ENCODE results near the gene STK32B.
"Not testable (repeated sequence)": the region's sequence is repeated elsewhere in the genome, so short reads cannot be mapped to it uniquely, and the experiment has no call there.

The STK32B gene

DNA sequence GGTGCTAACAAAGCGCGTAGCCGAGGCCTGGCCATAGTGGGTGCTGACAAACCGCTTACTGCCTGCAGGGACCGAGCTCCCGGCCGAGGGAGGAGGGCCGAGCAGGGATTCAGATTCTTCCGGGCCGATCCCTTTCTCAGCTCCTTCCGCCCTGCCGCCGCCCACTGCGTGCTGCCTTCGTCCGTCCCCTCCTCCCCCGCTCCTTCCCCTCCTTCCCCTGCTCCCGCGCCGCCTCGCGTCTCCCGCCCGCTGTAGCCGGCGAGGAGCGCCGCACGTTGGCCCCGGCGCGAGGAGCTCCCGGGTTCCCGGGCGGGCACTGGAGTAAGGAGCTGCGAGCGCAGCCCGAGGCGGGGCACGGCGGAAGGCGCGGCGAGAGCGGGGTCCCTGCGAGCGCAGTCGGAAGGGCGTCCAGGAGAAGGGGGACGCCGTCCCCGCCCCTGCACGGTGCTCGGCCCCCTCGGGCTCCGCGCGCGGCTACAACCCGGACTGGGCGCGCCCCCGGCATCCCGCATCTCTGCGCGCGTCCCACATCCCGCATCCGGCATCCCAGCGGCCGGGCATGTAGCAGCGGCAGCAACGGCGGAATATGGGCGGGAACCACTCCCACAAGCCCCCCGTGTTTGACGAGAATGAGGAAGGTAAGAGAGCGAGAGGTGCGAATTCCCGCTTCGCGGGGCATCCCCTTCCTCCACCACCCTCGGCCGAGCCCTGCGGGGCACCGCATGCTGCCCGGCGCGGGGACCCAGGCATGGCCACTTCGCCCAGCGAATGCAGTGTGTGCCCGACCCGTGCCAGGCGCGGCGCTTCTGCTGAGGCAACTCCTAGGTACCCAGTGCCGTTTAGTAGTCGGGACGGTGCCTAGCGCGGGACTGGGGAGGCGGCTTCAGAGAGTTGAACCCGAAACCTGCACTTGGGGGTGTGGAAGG lies at the start of gene STK32B:
TSS of gene STK32B (plus strand) at position 203 of the 926 bp plus-strand sequence.
- DNase-seq (ENCODE audit: low read depth), result no peak

GRCh38 chr4:5001641-5002040 lies 49.6 kb upstream of the STK32B start:
- not testable (repeated sequence) for DNase-seq (ENCODE audit: low read depth)

- DNase-seq (ENCODE audit: low read depth), result no peak
Measured at GRCh38 chr4:5003372-5003857, 47.9 kb upstream of the STK32B start.

GRCh38 chr4:5003918-5004317 lies 47.4 kb upstream of the STK32B start:
- no peak for DNase-seq (ENCODE audit: low read depth)

DNA sequence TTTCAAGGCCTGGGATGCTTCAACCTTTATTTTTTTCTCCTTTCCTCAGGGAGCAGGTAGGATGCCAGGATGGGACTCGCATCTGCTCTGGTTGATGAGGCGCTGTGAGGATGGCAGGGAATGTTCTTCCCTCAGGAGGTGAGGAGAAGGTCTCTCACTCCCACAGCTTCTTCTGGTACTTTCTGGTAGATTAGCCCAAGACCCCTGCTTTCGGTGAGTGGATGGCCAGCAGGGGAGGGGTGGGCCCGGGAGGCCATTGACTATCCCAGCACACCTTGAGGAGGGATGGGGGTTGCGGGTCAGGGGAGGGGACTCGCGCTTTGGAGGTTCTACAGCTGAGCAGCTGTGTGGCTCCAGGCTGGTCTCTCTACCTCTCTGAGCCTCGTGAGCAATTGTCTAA lies 46.8 kb upstream of the STK32B start:
- DNase-seq (ENCODE audit: low read depth), result no peak

DNA sequence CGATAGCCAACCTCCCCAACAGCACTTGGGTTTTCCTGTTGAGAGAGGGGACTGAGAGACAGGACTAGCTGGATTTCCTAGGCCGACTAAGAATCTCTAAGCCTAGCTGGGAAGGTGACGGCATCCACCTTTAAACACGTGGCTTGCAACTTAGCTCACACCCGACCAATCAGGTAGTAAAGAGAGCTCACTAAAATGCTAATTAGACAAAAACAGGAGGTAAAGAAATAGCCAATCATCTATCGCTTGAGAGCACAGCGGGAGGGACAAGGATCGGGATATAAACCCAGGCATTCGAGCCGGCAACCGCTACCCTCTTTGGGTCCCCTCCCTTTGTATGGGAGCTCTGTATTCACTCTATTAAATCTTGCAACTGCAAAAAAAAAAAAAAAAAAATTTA lies 44.3 kb upstream of the STK32B start:
- not testable (repeated sequence) for DNase-seq (ENCODE audit: low read depth)

DNA sequence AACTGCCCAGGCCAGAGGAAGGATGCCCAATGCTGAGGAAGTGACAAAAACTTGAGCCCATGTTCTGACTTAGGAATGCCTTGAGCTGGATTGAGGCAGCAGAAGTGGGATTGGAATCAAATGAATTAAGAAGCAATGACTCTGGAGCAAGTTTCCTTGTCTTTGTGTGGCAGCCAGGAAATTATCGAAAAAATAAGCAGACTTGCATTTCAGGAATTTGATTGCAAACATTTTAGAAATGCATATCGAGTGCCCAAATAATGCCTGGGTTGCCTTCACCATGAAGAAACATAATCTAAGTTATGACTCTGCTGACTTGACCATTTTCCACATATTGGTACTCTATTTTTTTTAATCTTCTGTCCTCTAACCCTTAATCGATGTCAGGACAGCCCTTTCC lies 41.5 kb upstream of the STK32B start:
- DNase-seq (ENCODE audit: low read depth), result no peak

GRCh38 chr4:5010984-5011383 lies 40.3 kb upstream of the STK32B start:
- no peak for DNase-seq (ENCODE audit: low read depth)

- no peak for DNase-seq (ENCODE audit: low read depth)
Measured at GRCh38 chr4:5012244-5012898, 38.9 kb upstream of the STK32B start.

GRCh38 chr4:5012958-5013357 lies 38.3 kb upstream of the STK32B start:
- DNase-seq (ENCODE audit: low read depth), result no peak

DNA sequence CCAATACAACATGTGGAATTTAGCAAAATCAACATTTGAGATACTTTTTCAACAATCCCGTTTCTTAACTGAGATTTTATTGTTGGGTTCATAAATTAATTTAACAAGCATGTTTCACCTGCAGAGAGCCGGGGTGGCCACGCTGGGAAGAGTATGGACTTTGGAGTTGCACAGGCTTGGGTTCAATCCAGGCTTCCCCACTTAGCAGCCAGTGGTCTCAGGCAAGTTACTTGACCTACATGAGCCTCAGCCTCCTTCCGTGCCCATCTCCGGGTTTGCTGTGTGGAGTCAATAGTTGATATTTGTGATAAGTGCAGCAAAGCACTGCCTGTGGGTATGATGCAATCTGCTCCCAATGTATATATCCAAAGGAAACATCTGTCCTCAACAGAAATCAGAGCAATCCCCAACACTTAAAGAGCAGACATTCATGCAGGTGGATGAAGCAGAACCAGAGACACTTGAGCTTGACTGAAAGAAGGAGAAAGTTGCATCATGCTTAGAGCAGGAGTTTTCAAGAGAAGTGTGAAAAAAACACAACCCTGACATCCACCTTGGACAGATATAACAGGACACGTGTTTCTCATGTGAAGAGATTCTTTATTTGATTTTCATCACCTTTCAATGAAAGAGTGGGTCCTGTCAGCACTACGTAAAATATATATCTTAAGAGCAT lies 37.1 kb upstream of the STK32B start:
- no peak for DNase-seq (ENCODE audit: low read depth)

- no peak for DNase-seq (ENCODE audit: low read depth)
Measured at GRCh38 chr4:5018096-5018495, 33.2 kb upstream of the STK32B start.

DNA sequence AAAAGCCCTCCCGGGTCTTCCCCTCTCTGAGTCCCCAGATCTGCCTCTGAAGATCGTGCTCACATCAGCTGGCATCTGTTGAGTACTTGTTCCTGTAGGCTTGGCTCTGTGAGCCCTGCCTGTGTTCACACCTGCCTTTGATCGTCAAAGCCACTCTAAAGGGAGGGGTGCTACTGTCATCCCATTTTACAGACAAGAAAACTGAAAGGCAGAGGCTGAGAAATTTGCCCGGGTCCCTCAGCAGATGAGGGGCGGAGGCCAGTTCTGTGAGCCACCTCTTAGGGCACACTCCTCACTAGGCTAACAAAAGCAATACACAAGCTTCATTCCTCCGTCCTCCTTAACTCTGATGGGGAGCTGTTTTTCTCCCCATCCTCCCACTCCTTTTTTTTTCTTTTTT lies 32.7 kb upstream of the STK32B start:
- no peak for DNase-seq (ENCODE audit: low read depth)

DNA sequence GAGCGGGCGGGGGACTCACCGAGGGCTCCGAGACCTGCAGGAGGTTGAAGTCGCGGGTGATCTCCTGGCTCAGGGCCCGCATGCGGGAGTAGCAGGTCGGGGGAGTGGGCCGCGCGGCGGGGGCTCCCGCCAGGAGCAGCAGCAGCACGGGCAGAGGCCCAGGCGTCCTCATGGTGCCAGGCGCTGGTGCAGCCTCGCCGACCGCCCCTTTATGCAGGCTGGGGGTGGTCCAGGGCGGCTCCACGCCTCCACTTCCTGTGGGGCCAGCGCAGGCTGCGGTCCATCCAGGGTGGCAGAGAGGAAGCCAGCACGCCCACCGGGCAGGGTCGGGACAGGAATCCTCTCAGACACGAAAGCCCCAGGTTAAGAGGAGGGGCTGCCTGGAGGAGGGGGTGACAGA lies 32.0 kb upstream of the STK32B start, which contains the start of gene CYTL1:
TSS of gene CYTL1 (minus strand) at position 185 of the 400 bp plus-strand sequence. CDS start at position 172, 13 bp downstream.
- DNase-seq (ENCODE audit: low read depth), result no peak

DNA sequence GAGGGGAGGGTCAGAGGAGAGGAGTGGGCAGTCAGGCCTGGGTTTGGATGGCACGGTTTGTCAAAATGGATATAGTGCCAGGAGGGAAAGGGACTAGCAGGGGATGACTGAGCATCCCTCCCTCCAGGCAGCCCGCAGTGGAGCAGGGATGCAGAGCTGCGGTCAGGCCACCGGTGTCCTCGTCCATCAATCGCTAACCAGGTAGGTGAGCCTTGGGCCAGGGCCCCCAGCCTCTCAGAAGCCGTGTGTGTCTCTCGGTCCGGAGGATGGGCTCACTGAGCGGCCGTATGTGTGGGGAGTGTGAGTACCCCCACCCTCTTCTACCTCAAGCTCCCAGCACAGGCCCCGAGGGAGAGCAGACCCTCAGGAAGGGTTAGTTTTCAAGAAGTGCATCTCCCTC lies 31.5 kb upstream of the STK32B start:
- no peak for DNase-seq (ENCODE audit: low read depth)

GRCh38 chr4:5020341-5020740 lies 30.9 kb upstream of the STK32B start:
- no peak for DNase-seq (ENCODE audit: low read depth)

- no peak for DNase-seq (ENCODE audit: low read depth)
Measured at GRCh38 chr4:5021546-5021945, 29.7 kb upstream of the STK32B start.

GRCh38 chr4:5024673-5025072 lies 26.6 kb upstream of the STK32B start:
- DNase-seq (ENCODE audit: low read depth), result no peak

GRCh38 chr4:5026371-5026770 lies 24.9 kb upstream of the STK32B start:
- no peak for DNase-seq (ENCODE audit: low read depth)

DNA sequence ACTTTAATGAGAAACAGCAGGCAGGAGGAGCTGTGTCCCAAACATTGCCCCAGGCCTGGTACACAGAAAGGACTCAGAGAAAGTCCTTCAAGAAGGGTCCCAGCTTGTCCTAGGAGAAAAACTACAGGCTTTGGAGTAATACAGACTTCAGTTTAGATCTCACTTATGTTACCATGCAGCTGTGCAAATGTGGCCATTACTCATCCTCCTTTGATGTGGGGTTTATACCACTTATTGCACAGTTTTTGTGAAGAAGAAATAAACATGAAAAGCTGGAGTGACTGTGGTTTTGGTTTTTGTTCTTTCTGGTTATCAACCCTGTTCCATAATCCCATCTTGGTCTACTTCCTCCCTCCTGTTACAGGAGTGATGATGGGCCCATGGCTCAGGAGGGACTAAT lies 23.9 kb upstream of the STK32B start:
- DNase-seq (ENCODE audit: low read depth), result no peak

DNA sequence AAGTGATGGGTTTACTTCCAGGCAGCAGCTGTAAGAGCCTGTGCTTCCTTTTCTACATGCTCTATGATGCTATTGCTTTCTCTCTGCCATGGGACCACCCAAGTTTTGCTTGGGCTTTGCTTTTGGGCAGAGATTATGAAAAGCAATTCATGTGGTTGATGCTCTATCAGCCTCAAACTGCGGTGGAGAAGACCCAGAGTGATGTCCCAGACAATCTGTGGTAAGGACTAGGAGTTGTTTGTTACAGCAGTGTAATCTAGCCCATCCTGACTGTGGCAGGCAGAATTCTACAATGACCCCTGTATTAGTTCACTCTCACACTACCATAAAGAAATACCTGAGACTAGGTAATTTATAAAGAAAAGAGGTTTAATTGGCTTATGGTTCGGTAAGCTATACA lies 22.8 kb upstream of the STK32B start:
- no peak for DNase-seq (ENCODE audit: low read depth)

DNA sequence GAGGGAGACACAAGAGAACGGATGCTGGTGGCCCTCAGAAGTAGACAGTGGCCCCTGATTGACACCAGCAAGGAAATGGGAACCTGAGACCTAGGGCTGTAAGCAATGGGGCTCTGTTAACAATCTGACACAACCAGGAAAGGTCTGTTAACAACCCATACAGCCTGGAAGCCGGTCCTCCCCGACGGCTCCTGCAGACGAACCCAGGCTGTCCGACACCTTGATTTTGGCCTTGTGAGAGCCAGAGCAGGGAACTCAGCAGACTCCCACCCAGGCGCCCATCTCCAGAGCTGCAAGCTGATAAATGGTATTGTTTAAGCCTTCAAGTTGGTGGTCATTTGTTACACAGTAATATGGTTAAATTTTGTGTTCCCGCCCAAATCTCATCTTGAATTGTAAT lies 21.8 kb upstream of the STK32B start:
- no peak for DNase-seq (ENCODE audit: low read depth)

- no peak for DNase-seq (ENCODE audit: low read depth)
Measured at GRCh38 chr4:5030221-5030620, 21.1 kb upstream of the STK32B start.

Data from stimulated activated CD8-positive, alpha-beta memory T cell treated with anti-CD3 and anti-CD28 coated beads, Interleukin-15, amount 100 ng/mL, for 1 hour (primary cell).